ENCODE results near the gene S100A5.
"Not testable (repeated sequence)": the region's sequence is repeated elsewhere in the genome, so short reads cannot be mapped to it uniquely, and the experiment has no call there.

The S100A5 gene, protein sequence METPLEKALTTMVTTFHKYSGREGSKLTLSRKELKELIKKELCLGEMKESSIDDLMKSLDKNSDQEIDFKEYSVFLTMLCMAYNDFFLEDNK

DNA sequence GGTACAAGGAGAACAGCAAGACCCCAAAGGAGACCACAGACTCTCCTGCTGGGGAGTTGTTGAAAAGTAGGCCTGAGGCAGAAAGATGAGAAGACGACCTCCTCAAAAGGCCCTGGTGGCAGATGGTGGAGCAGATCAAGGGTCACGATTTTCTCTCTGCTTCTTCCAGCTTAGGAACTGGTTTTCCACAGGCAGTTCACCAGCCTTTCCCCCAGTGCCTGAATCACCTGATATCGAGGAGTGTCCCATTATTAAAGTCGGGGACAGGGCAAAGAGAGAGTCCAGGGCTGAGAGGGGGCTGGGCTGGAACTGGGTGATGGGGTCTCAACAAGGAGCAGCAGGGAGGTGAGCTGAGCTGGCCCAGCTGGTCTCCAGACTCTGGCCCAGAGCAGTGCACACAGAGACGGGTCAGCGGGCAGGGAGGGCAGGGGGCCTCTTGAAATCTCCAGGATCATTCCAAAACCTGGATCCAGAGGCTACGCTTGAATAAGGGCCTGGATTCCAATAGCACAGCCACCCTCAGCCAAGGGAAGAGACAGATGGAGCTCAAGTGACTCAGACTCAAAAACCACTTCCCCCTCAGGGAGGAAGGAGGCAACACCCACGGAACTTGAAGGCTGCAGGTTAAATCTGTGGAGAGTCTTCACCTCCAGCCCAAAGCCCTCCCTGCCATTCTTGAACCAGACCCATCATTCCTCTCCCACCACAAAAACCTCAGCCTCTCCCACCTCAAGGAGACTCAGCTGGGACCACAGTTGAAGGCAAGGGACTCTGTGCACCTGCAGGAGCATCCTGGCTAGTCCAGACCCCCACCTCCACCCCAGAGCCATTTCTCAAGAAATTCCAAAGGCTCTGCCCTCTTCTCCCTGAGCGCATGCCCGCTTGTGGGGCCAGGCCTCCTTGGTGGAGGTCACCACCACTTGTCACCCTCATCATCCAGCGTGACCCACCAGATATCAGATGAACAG is at the start of gene S100A5:
TSS of gene S100A5 (minus strand) at position 541 of the 968 bp plus-strand sequence. CDS start 743 bp downstream, outside the sequence.
- H3K9ac ChIP-seq (ENCODE audit: low read length) = no peak within 1 kb of the TSS
- no peak within 1 kb of the TSS for H3K27ac ChIP-seq (ENCODE audit: low read length)
- H3K4me1 ChIP-seq (ENCODE audit: control insufficient read depth, low read depth, low read length) = peaks cover 24% of the 10 kb centered on the region
- H3K36me3 ChIP-seq (ENCODE audit: control insufficient read depth, low read depth, low read length) = no peaks in the 10 kb centered on the region
- no peak within 1 kb of the TSS for H3K4me3 ChIP-seq (ENCODE audit: low read length)
- H3K9me3 ChIP-seq (ENCODE audit: control insufficient read depth, low read depth, low read length) = no peaks in the 10 kb centered on the region
- no peaks in the 10 kb centered on the region for H3K27me3 ChIP-seq (ENCODE audit: control insufficient read depth, insufficient read depth, low read length)

GRCh38 chr1:153588482-153588881 is 47.7 kb upstream of the S100A5 start:
- Histone ChIP-seq H3K27me3 (ENCODE audit: control insufficient read depth, insufficient read depth, low read length) (no peaks in the 10 kb centered on the region), H3K36me3 (ENCODE audit: control insufficient read depth, low read depth, low read length) (no peaks in the 10 kb centered on the region), H3K27ac (ENCODE audit: low read length) (no peak overlapping the region), H3K4me3 (ENCODE audit: low read length) (no peak overlapping the region), H3K9me3 (ENCODE audit: control insufficient read depth, low read depth, low read length) (no peaks in the 10 kb centered on the region), H3K4me1 (ENCODE audit: control insufficient read depth, low read depth, low read length) (no peaks in the 10 kb centered on the region), H3K9ac (ENCODE audit: low read length) (no peak overlapping the region)

DNA sequence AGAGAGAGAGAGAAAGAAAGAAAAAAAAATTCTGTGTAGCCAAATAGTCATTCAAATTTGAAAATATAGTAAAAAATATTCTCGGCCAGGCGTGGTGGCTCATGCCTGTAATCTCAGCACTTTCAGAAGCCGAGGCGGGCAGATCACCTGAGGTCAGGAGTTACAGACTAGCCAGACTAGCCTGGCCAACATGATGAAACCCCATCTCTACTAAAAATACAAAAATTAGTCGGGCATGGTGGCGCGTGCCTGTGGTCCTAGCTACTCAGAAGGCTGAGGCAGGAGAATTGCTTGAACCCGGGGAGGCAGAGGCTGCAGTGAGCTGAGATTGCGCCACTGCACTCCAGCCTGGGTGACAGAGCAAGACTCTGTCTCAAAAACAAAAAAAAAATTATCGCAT is 47.3 kb upstream of the S100A5 start:
- not testable (repeated sequence) for H3K4me1 ChIP-seq (ENCODE audit: control insufficient read depth, low read depth, low read length); H3K9me3 ChIP-seq (ENCODE audit: control insufficient read depth, low read depth, low read length); H3K36me3 ChIP-seq (ENCODE audit: control insufficient read depth, low read depth, low read length)

GRCh38 chr1:153587314-153587713 is 46.6 kb upstream of the S100A5 start:
- Histone ChIP-seq H3K27ac (ENCODE audit: low read length) (no peak overlapping the region), H3K4me3 (ENCODE audit: low read length) (no peak overlapping the region), H3K36me3 (ENCODE audit: control insufficient read depth, low read depth, low read length) (no peaks in the 10 kb centered on the region), H3K9ac (ENCODE audit: low read length) (no peak overlapping the region), H3K27me3 (ENCODE audit: control insufficient read depth, insufficient read depth, low read length) (no peaks in the 10 kb centered on the region), H3K4me1 (ENCODE audit: control insufficient read depth, low read depth, low read length) (no peaks in the 10 kb centered on the region), H3K9me3 (ENCODE audit: control insufficient read depth, low read depth, low read length) (no peaks in the 10 kb centered on the region)

More for the DNA sequence above, 47.3 kb upstream of the S100A5 start:
- H3K27ac ChIP-seq (ENCODE audit: low read length); H3K27me3 ChIP-seq (ENCODE audit: control insufficient read depth, insufficient read depth, low read length); H3K4me3 ChIP-seq (ENCODE audit: low read length); H3K9ac ChIP-seq (ENCODE audit: low read length): not testable (repeated sequence)

DNA sequence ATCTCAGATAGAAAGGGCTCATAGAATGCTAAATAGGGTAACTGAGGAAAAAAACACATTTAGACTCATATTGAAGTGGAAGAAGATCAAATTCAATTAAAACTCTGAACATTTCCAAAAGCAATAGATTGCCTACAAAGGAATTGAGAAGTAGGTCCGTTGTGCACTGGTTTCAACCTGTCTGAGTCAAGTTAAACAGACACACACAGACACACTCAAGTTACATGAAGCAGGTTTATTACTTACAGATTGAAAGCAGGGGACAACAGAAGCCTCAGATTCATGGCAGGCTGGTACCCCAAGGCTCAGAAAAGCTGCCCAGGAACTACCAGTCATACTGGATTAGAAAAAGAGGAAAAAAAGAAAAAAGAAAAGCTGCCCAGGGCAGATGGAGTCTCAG is 45.6 kb upstream of the S100A5 start:
- H3K27me3 ChIP-seq (ENCODE audit: control insufficient read depth, insufficient read depth, low read length) = no peaks in the 10 kb centered on the region
- H3K9me3 ChIP-seq (ENCODE audit: control insufficient read depth, low read depth, low read length) = no peaks in the 10 kb centered on the region
- no peak overlapping the region for H3K4me3 ChIP-seq (ENCODE audit: low read length)
- H3K27ac ChIP-seq (ENCODE audit: low read length) = no peak overlapping the region
- no peaks in the 10 kb centered on the region for H3K36me3 ChIP-seq (ENCODE audit: control insufficient read depth, low read depth, low read length)
- H3K9ac ChIP-seq (ENCODE audit: low read length) = no peak overlapping the region
- no peaks in the 10 kb centered on the region for H3K4me1 ChIP-seq (ENCODE audit: control insufficient read depth, low read depth, low read length)

DNA sequence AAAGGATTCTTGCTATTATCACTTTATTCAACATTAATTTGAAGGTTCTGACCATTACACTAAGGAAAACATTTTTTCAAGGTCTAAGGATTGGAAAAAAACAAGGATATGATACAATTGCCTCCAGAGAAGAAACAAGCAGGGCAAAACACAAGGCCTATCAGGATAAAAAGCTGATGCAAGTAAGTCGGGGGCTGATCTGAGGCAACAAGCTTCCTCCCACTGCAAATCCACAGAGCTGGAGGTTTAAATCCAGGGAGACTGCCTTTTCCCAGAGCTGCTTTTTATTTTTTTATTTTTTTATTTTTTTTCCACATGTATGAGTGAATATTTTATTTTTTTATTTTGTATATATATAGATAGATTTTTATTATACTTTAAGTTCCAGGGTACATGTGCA is 44.3 kb upstream of the S100A5 start:
- Histone ChIP-seq H3K27me3 (ENCODE audit: control insufficient read depth, insufficient read depth, low read length) (no peaks in the 10 kb centered on the region), H3K36me3 (ENCODE audit: control insufficient read depth, low read depth, low read length) (no peaks in the 10 kb centered on the region), H3K4me3 (ENCODE audit: low read length) (no peak overlapping the region), H3K4me1 (ENCODE audit: control insufficient read depth, low read depth, low read length) (no peaks in the 10 kb centered on the region), H3K27ac (ENCODE audit: low read length) (no peak overlapping the region), H3K9ac (ENCODE audit: low read length) (no peak overlapping the region), H3K9me3 (ENCODE audit: control insufficient read depth, low read depth, low read length) (no peaks in the 10 kb centered on the region)

DNA sequence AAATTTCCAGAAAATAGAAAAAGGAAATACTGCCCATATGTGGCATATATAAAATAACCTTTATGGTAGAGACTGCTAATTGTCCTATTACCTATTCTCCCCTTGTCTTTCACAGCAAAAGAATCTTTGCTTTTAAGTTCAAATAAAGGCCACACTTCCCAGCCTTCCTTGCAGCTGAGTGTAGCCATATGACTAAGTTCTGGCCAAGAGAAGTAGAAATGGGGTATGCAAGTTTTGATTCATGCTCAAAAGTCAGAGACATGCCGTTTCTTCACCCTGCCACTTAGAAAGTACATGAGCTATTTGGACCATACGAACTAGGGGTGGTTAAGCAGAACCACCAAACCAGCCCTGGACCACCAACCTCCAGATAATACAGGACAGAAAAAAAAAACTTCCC is 43.2 kb upstream of the S100A5 start:
- H3K4me1 ChIP-seq (ENCODE audit: control insufficient read depth, low read depth, low read length) = no peaks in the 10 kb centered on the region
- no peaks in the 10 kb centered on the region for H3K9me3 ChIP-seq (ENCODE audit: control insufficient read depth, low read depth, low read length)
- H3K27me3 ChIP-seq (ENCODE audit: control insufficient read depth, insufficient read depth, low read length) = no peaks in the 10 kb centered on the region
- H3K9ac ChIP-seq (ENCODE audit: low read length) = no peak overlapping the region
- H3K27ac ChIP-seq (ENCODE audit: low read length) = no peak overlapping the region
- H3K36me3 ChIP-seq (ENCODE audit: control insufficient read depth, low read depth, low read length) = no peaks in the 10 kb centered on the region
- no peak overlapping the region for H3K4me3 ChIP-seq (ENCODE audit: low read length)

- H3K36me3 ChIP-seq (ENCODE audit: control insufficient read depth, low read depth, low read length); H3K27ac ChIP-seq (ENCODE audit: low read length); H3K4me1 ChIP-seq (ENCODE audit: control insufficient read depth, low read depth, low read length); H3K9me3 ChIP-seq (ENCODE audit: control insufficient read depth, low read depth, low read length); H3K4me3 ChIP-seq (ENCODE audit: low read length); H3K9ac ChIP-seq (ENCODE audit: low read length); H3K27me3 ChIP-seq (ENCODE audit: control insufficient read depth, insufficient read depth, low read length): not testable (repeated sequence)
These were observed 42.8 kb upstream of the S100A5 start for GRCh38 chr1:153583514-153583913.

- H3K36me3 ChIP-seq (ENCODE audit: control insufficient read depth, low read depth, low read length); H3K9ac ChIP-seq (ENCODE audit: low read length); H3K9me3 ChIP-seq (ENCODE audit: control insufficient read depth, low read depth, low read length); H3K4me1 ChIP-seq (ENCODE audit: control insufficient read depth, low read depth, low read length); H3K4me3 ChIP-seq (ENCODE audit: low read length); H3K27me3 ChIP-seq (ENCODE audit: control insufficient read depth, insufficient read depth, low read length); H3K27ac ChIP-seq (ENCODE audit: low read length): not testable (repeated sequence)
These were observed 42.1 kb upstream of the S100A5 start for GRCh38 chr1:153582836-153583235.

DNA sequence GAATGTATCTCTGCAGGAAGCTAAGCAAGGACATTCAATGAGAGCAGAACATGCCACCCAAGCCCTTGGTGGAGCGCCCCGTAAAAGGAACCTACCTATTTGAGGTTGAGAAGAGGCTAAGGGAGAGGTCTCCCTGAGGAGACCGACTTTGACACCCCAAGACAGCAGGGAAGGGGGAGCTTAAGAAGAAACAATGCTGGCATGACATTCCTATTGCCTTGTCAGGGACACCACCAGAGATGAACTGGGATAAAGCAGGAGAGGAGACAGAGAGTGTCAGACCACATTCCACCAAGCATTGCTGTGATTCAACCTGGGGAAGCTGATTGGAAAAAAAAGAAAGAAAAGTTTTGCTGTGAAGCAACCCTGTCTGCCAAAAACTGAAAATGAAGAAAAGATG is 38.2 kb upstream of the S100A5 start:
- H3K4me1 ChIP-seq (ENCODE audit: control insufficient read depth, low read depth, low read length) = no peaks in the 10 kb centered on the region
- no peak overlapping the region for H3K27ac ChIP-seq (ENCODE audit: low read length)
- no peaks in the 10 kb centered on the region for H3K27me3 ChIP-seq (ENCODE audit: control insufficient read depth, insufficient read depth, low read length)
- H3K9ac ChIP-seq (ENCODE audit: low read length) = no peak overlapping the region
- no peaks in the 10 kb centered on the region for H3K9me3 ChIP-seq (ENCODE audit: control insufficient read depth, low read depth, low read length)
- no peak overlapping the region for H3K4me3 ChIP-seq (ENCODE audit: low read length)
- H3K36me3 ChIP-seq (ENCODE audit: control insufficient read depth, low read depth, low read length) = no peaks in the 10 kb centered on the region

GRCh38 chr1:153578490-153578889 is 37.8 kb upstream of the S100A5 start:
- Histone ChIP-seq H3K27me3 (ENCODE audit: control insufficient read depth, insufficient read depth, low read length) (no peaks in the 10 kb centered on the region), H3K4me3 (ENCODE audit: low read length) (no peak overlapping the region), H3K27ac (ENCODE audit: low read length) (no peak overlapping the region), H3K36me3 (ENCODE audit: control insufficient read depth, low read depth, low read length) (no peaks in the 10 kb centered on the region), H3K9me3 (ENCODE audit: control insufficient read depth, low read depth, low read length) (no peaks in the 10 kb centered on the region), H3K4me1 (ENCODE audit: control insufficient read depth, low read depth, low read length) (no peaks in the 10 kb centered on the region), H3K9ac (ENCODE audit: low read length) (no peak overlapping the region)

DNA sequence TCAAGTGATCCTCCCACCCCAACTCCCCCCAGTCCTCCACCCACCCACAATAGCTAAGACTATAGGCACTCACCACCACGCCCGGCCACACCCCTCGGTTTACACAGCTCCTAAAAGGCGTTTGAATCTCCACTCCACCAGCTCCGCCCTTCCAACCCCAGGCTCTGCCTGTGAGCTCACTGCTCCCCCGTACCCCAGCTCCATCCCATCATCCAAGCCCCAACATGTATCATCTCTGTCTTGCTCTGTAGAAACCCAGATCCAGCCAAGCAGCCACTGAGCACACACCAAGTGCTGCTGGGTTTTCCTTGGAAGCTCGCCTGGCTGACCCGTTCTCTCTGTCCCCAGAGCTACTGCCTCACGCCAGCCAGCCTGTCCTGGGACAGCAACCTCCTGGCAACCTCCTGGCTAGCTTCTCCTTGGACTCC is 36.9 kb upstream of the S100A5 start:
- Histone ChIP-seq H3K27me3 (ENCODE audit: control insufficient read depth, insufficient read depth, low read length) (no peaks in the 10 kb centered on the region), H3K9ac (ENCODE audit: low read length) (no peak overlapping the region), H3K4me3 (ENCODE audit: low read length) (no peak overlapping the region), H3K36me3 (ENCODE audit: control insufficient read depth, low read depth, low read length) (no peaks in the 10 kb centered on the region), H3K27ac (ENCODE audit: low read length) (no peak overlapping the region), H3K9me3 (ENCODE audit: control insufficient read depth, low read depth, low read length) (no peaks in the 10 kb centered on the region), H3K4me1 (ENCODE audit: control insufficient read depth, low read depth, low read length) (no peaks in the 10 kb centered on the region)
